ENCODE results near the gene SLC9A9. TPM values are rescaled to one million over a fixed set of nuclear protein-coding genes. Genes with fewer than 3 reads are reported as not detected.

The SLC9A9 gene
- total RNA-seq, 1 donor from 2014 or later = 3.5 TPM

DNA sequence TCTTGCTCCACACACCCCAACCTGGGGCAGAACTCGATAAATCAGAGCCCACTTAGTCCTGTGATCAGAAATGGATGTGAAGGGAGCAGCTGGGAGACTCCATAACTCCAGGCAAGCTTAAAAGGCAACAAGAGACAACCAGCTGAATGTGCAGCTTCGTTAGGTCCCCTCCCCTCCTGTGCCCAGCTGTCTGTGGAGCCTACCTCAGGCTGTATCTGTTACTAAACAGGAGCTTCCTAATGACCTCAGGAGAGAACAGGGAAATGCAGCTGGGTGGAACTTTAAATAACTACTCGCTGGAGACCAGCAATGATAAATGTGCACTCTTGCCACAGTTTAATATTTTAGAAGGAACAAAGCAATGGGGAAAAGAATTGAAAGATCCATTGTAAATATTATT lies 25.9 kb downstream of the SLC9A9 start:
- H3K27ac Mint-ChIP-seq (ENCODE audit: unreplicated experiment) = no peak overlapping the region
- no peaks in the 10 kb centered on the region for H3K27me3 Mint-ChIP-seq (ENCODE audit: unreplicated experiment)
- TF ChIP-seq, protein P1, sequence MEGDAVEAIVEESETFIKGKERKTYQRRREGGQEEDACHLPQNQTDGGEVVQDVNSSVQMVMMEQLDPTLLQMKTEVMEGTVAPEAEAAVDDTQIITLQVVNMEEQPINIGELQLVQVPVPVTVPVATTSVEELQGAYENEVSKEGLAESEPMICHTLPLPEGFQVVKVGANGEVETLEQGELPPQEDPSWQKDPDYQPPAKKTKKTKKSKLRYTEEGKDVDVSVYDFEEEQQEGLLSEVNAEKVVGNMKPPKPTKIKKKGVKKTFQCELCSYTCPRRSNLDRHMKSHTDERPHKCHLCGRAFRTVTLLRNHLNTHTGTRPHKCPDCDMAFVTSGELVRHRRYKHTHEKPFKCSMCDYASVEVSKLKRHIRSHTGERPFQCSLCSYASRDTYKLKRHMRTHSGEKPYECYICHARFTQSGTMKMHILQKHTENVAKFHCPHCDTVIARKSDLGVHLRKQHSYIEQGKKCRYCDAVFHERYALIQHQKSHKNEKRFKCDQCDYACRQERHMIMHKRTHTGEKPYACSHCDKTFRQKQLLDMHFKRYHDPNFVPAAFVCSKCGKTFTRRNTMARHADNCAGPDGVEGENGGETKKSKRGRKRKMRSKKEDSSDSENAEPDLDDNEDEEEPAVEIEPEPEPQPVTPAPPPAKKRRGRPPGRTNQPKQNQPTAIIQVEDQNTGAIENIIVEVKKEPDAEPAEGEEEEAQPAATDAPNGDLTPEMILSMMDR (IDR thresholded peaks at IDR 0.05) = no peak
- H3K4me1 Mint-ChIP-seq (ENCODE audit: unreplicated experiment) = peaks cover 10% of the 10 kb centered on the region
- no peaks in the 10 kb centered on the region for H3K9me3 Mint-ChIP-seq (ENCODE audit: unreplicated experiment)
- H3K36me3 Mint-ChIP-seq (ENCODE audit: unreplicated experiment) = no peaks in the 10 kb centered on the region
- DNase-seq (ENCODE audit: extremely low spot score, unreplicated experiment) = no peak
- H3K4me3 Mint-ChIP-seq (ENCODE audit: unreplicated experiment) = no peak overlapping the region

DNA sequence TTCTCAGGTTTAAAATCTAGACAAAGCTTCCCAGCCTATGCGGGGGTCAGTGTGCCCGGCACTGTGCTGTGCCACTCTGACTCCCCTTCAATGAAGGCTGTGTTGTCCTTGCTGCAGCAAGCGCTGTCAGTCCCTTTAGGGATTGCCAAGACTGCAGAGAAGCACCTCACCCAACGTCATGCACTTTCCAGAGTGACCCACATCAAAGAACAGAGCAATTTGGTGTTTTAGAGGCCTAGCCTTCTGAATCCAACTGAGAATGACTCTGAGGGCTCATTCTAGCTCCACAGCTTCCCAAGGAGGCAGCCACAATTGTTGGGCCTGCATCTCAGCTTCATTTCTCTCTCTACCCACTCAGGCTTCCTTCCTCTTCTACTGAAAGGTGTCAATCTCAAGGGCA lies 26.4 kb downstream of the SLC9A9 start:
- no peak for DNase-seq (ENCODE audit: extremely low spot score, unreplicated experiment)
- TF ChIP-seq, protein P1 (IDR thresholded peaks at IDR 0.05) = no peak
- Mint-ChIP-seq H3K27ac (ENCODE audit: unreplicated experiment) (no peak overlapping the region), H3K4me3 (ENCODE audit: unreplicated experiment) (no peak overlapping the region), H3K27me3 (ENCODE audit: unreplicated experiment) (no peaks in the 10 kb centered on the region), H3K4me1 (ENCODE audit: unreplicated experiment) (peaks cover 10% of the 10 kb centered on the region), H3K9me3 (ENCODE audit: unreplicated experiment) (no peaks in the 10 kb centered on the region), H3K36me3 (ENCODE audit: unreplicated experiment) (no peaks in the 10 kb centered on the region)

DNA sequence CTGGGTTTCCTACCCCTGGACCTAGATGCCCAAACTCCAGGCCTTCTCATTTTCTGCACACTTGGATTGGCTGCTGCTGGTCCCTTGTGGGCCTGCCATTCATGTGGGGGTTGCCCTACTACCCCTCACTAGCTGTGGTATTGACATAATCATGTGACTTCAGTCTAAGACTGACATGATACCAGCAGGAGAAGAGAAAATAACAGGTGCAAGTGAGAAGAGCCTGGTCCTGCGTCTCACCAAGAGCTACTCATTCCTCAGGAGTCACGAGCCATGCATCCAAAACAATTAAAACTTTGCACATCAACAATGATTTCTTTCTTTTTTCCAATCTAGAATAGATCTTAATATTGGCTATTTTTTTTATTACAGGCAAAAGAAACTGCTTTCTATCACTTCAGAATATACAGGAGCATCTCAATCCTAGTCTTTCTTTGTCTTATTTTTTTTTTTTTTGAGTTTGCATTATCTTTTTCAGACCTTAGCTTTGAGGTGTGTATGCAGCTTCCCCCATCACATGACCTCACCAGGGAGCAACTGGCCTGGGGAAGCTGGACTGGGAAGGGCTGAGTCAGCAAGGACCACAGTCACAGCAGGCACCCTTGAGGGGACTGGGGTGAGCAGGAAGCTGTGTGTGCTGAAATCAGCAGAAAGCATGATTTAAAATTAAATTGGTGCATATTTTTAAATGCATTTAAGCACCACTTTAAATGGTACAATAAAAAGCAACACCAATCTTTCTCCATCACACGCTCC lies 27.6 kb downstream of the SLC9A9 start:
- TF ChIP-seq, protein P1 (IDR thresholded peaks at IDR 0.05) = no peak
- no peak for DNase-seq (ENCODE audit: extremely low spot score, unreplicated experiment)
- no peaks in the 10 kb centered on the region for H3K9me3 Mint-ChIP-seq (ENCODE audit: unreplicated experiment)
- H3K27ac Mint-ChIP-seq (ENCODE audit: unreplicated experiment) = no peak overlapping the region
- H3K36me3 Mint-ChIP-seq (ENCODE audit: unreplicated experiment) = no peaks in the 10 kb centered on the region
- no peak overlapping the region for H3K4me3 Mint-ChIP-seq (ENCODE audit: unreplicated experiment)
- peaks cover 7% of the 10 kb centered on the region for H3K4me1 Mint-ChIP-seq (ENCODE audit: unreplicated experiment)
- H3K27me3 Mint-ChIP-seq (ENCODE audit: unreplicated experiment) = no peaks in the 10 kb centered on the region

DNA sequence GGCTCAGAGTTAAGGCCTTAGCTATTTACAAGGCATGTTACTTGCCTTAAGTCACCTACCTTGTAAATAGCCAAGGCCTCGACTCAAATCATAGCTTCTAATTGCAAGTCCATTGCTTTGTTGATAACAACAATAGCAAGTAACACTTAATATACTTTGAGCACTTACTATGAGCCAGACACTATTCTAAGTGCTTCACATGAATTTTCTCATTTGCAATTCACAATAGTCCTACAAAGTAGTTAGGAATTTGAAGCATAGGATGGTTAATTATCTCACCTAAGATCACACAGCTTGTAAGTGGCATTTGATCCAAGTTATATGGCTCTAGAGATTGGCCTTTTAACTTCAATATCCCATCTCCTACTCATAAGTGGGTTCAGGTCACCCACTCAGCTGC lies 28.4 kb downstream of the SLC9A9 start:
- peaks cover 7% of the 10 kb centered on the region for H3K4me1 Mint-ChIP-seq (ENCODE audit: unreplicated experiment)
- DNase-seq (ENCODE audit: extremely low spot score, unreplicated experiment) = no peak
- H3K27ac Mint-ChIP-seq (ENCODE audit: unreplicated experiment) = no peak overlapping the region
- H3K4me3 Mint-ChIP-seq (ENCODE audit: unreplicated experiment) = no peak overlapping the region
- H3K27me3 Mint-ChIP-seq (ENCODE audit: unreplicated experiment) = no peaks in the 10 kb centered on the region
- H3K36me3 Mint-ChIP-seq (ENCODE audit: unreplicated experiment) = peaks cover under 1% of the 10 kb centered on the region
- H3K9me3 Mint-ChIP-seq (ENCODE audit: unreplicated experiment) = no peaks in the 10 kb centered on the region
- TF ChIP-seq, protein P1 (IDR thresholded peaks at IDR 0.05) = no peak

DNA sequence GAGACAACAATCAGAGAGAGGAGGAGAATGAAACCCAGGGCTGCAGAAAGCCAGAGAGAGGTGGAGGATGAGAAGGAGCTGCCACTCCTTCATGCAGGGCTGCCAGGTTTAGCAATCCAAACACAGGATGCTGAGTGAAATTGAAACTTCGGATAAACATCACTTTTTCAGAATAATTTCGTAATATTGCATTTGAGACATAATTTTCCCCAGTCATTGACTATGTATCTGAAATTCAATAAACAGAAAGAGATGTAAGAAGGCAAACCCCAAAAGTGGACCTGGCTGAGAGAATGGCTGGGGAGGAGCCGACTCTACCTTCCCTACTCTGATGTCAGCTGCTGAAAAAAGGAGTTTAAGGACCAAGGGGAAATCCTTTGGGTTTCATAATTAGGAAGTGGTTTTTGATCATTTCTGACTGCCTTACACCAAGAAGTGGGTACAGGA lies 33.8 kb downstream of the SLC9A9 start:
- peaks cover 2% of the 10 kb centered on the region for H3K27me3 Mint-ChIP-seq (ENCODE audit: unreplicated experiment)
- DNase-seq (ENCODE audit: extremely low spot score, unreplicated experiment) = no peak
- H3K9me3 Mint-ChIP-seq (ENCODE audit: unreplicated experiment) = no peaks in the 10 kb centered on the region
- H3K27ac Mint-ChIP-seq (ENCODE audit: unreplicated experiment) = no peak overlapping the region
- H3K36me3 Mint-ChIP-seq (ENCODE audit: unreplicated experiment) = peaks cover 3% of the 10 kb centered on the region
- TF ChIP-seq, protein P1 (IDR thresholded peaks at IDR 0.05) = no peak
- peaks cover 8% of the 10 kb centered on the region for H3K4me1 Mint-ChIP-seq (ENCODE audit: unreplicated experiment)
- H3K4me3 Mint-ChIP-seq (ENCODE audit: unreplicated experiment) = no peak overlapping the region

Measured in osteocyte (in vitro differentiated cells).